Activated T-cell treated with anti-CD3 and anti-CD28 coated beads for 1 hour (primary cell): Measurements from ENCODE around the gene CFAP61.
"Not testable (repeated sequence)": the region's sequence is repeated elsewhere in the genome, so short reads cannot be mapped to it uniquely, and the experiment has no call there.

ENCODE experiments used
- DNase-seq: peaks from one replicate; pipeline ENCODE4 v3.0.0-alpha.2; 2020; ENCODE audit warnings: low read depth

Gene CFAP61

GRCh38 chr20:20331156-20331555 is 278.8 kb downstream of the CFAP61 start:
- DNase-seq = no peak

- no peak for DNase-seq
Observed at GRCh38 chr20:20331817-20332216, 279.5 kb downstream of the CFAP61 start.

GRCh38 chr20:20333866-20334265 is 281.5 kb downstream of the CFAP61 start:
- DNase-seq = no peak

GRCh38 chr20:20334489-20334888 is 282.2 kb downstream of the CFAP61 start:
- no peak for DNase-seq

- DNase-seq = no peak
Observed at GRCh38 chr20:20338133-20338730, 285.9 kb downstream of the CFAP61 start.

- DNase-seq = no peak
Observed at GRCh38 chr20:20340443-20340842, 288.1 kb downstream of the CFAP61 start.

DNA sequence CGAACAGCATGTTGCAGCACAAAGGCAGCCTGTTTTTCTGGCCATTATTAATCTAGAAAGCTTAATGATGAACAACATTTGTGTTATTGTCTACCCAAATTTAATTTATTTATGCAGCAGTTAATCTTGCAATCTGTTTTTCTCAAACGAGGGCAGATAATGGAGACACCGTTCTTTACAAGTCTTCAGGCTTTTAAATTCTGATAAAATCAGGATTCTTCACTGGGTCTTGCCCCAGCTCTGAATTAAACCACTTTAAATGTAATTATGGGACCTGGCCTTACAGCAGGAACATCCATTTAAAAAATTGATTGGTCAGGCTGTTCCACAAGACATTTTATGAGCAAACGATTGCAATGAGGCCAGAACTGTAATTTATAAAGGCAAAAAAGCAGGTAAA is 289.0 kb downstream of the CFAP61 start:
- no peak for DNase-seq

GRCh38 chr20:20342066-20342465 is 289.7 kb downstream of the CFAP61 start:
- no peak for DNase-seq

DNA sequence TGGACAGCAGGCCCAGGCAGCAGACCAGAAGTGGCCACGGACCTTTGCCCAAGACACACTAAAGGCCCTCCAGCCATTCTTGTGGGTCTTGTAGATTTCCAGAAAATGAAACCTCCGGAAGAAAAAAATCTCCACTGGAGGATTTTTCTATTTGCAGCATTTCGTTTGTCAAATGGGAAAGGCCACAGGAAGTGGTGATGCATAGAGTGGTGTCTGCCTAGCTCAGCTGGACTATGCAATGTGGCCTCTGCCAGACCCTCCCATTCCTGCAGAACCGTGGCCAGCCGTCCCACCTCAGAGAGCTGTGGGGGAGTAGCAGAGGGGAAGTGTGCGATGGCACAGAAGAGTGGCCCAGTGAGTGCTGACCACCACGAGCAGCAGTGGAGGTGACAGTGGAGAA is 291.6 kb downstream of the CFAP61 start:
- no peak for DNase-seq

- no peak for DNase-seq
Observed at GRCh38 chr20:20344476-20344875, 292.1 kb downstream of the CFAP61 start.

DNA sequence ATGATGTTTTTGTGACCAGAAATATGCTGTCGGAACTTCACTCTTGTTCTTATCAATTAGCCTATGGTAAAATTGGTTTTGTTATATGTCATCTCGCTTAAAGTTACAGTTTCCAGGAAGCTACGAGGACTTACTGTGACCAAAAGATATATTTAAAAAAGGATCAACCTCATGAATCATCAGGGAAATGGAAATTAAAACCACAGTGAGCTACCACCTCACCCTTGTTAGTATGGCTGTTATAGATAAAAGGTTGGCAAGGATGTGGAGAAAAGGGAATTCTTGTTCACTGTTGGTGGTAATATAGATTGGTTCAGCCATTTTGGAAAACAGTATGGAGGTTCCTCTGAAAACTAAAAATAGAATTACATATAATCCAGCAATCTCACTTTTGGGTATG is 301.2 kb downstream of the CFAP61 start:
- DNase-seq = no peak

GRCh38 chr20:20355503-20355902 is 303.2 kb downstream of the CFAP61 start:
- not testable (repeated sequence) for DNase-seq

GRCh38 chr20:20358801-20359200 is 306.5 kb downstream of the CFAP61 start:
- no peak for DNase-seq

- DNase-seq = no peak
Observed at GRCh38 chr20:20359628-20360027, 307.3 kb downstream of the CFAP61 start.

GRCh38 chr20:20360464-20360863 is 308.1 kb downstream of the CFAP61 start:
- peak; percentile 5 for DNase-seq

DNA sequence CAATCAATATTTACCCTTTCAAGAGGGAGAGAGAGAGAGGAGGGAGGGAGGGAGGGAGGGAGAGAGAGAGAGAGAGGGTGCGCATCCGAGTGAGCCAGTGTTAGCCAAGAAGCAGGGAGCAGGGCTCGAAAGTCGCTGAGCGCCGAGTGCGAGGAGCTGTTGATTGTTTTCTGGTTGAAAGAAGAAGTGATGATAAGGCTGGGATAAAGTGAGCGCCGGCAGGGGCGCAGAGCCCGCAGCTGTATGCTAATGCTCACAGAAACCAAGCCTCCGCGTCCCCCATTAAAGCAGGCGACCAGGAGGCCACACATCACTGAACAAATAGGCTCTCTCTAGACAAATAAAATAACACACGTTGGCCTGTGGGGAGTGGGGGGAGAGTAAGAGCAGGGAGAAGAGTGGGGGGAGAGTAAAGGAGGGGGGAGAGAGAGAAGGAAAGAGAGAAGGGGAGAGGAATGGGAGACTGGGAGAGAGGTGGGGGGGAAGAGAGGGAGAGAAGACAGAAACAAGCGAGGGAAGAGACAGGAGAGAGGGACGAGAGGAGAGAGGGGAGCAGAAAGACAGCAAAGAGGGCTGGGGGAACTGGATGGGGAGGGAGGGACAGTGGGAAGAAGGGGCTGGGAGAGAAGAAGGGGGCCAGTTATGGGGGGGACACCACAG is 310.6 kb downstream of the CFAP61 start:
- DNase-seq = no peak

- no peak for DNase-seq
Observed at GRCh38 chr20:20363434-20363798, 311.1 kb downstream of the CFAP61 start.

DNA sequence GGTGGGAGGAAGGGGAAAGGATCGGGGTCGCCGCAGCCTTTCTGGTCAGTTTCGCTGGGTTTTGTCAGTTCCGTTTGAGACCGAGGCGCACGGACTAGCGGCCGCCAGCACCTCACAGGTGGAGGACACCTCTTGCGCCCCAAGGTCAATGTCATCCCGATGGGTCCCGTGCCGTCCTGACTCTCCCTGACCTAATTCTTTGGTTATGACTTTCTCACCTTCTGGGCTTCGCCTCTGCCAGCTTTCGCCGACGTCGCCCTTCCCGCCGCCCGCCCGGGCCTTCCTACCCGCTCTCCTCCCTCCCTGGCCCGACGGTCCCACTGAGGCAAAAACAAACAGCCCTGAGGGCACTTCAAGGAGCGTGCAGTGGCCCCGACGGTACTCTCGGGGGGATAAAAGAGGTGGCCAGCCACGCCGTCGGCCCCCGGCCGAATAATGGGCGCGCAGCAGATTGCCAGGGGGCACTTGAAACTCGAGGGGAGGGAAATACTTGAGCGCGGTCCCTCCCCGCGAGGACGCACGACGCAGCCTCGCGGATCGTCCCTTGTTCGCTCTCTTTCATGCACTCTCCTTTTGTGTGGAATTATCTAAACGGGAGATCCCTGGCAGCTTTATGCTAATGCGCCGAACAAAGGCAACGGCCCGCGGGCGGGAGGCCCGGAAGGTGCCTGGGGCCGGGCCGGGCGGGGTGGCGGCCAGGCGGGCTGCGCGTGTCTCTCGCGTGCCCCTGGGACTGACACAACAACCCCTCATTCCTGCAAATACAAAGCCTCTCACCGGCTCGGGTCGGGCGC is 311.7 kb downstream of the CFAP61 start:
- no peak for DNase-seq

DNA sequence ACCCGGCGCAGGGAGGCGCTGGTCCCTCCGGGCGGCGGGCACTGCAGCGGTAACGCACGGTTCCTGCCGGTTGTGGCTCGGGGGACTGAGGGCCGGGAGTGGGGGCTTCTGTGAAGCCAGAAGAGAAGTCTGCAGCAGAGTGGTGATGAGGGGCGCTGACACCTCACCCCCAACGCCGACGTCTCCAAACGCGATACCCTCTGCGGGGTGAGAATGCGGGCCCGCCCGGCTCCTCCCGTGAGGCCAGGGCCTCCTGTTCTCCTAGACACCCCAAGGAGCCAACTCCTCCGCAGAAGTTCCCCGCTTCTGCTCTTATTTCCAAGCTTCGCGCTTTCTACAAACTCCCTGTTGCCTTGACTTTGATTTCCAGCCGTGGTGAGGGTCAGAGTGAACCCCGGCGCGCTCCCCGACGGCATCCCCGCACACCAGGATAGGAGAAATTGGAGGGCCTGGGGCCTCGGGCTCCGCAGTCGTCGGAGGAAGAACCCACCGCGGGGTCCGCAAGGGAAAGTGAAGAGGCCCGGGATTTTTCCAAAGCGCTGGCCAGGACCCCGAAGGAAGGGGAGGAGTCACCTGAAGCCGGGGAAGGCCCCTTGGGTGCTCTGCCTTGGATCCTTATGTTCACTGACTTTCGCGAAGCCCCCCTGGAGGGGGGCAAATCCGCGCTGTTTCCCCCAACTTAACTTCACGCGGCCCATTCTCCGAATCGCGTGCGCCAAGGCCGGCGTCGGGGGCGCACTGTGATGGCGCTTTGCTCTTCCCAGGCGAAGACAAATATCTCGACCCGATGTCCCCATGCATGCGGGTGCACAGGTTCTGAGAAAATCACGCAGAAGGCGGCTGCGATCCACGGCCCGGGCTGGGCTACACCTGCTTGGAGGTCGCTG is 312.5 kb downstream of the CFAP61 start:
- no peak for DNase-seq

GRCh38 chr20:20365480-20366161 is 313.3 kb downstream of the CFAP61 start:
- DNase-seq = no peak

DNA sequence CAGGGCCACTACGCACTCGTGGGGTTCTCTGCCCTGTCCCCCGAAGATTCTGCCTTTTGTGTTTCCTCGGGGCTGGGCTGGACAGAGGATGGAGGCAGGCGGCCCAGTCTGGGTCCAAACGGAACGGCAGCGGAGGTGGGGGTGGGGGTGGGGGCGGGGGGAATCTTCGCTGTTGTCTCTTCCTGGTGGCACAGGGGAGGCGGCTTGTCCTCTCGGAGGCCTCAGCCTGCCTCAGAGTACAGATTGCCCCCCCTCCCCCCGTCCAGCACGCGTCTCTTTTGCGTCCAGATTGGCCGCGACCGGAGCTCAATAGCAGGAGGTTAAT is 314.2 kb downstream of the CFAP61 start:
- DNase-seq = no peak
